IMR-90 (cell line): ENCODE results near the gene DENND1A. TPM values are rescaled to one million over a fixed set of nuclear protein-coding genes. Genes with fewer than 3 reads are reported as not detected.

Source experiments
- ATAC-seq: fragments of 200-7000 bp; cut with Tn5 transposase; 2 replicates; pipeline ENCODE4 v1.9.1; 2020; ENCODE audit warnings: low read depth, mild to moderate bottlenecking, moderate library complexity
- BruUV-seq: library from RNA; stranded (reverse); fragments of 400-500 nt; replicated peaks from 2 replicates; lab custom pipeline; 2021; lab: Mats Ljungman, UMichigan
- CTCF ChIA-PET: fragments of 300-600 bp; formaldehyde crosslinking; extraction: SDS; loops from one replicate; lab custom pipeline; 2021; ENCODE audit warnings: antibody characterized with exemption; lab: Yijun Ruan, JAX
- POLR2A ChIA-PET: fragments of 300-600 bp; sonication (Branson Sonifier 250); formaldehyde crosslinking; loops from one replicate; lab custom pipeline; 2022; ENCODE audit warnings: antibody characterized with exemption; ENCODE audit not compliant: unreplicated experiment; lab: Charles Lee
- DNase-seq: peaks from one replicate; pipeline ENCODE4 v3.0.0; 2013
- H2AFZ ChIP-seq: replicated peaks from 2 replicates; pipeline ENCODE3; 2013; ENCODE audit warnings: low read length, mild to moderate bottlenecking; ENCODE audit not compliant: poor library complexity
- H2AK5ac ChIP-seq: 2 replicates; pipeline ENCODE4 v1.6.1; 2013; ENCODE audit warnings: low read depth, low read length, inconsistent platforms
- H2AK9ac ChIP-seq: replicated peaks from 2 replicates; pipeline ENCODE3; 2013; ENCODE audit warnings: mild to moderate bottlenecking, low read depth, low read length, moderate library complexity; ENCODE audit not compliant: poor library complexity
- H2BK120ac ChIP-seq: 2 replicates; pipeline ENCODE4 v1.6.1; 2013; ENCODE audit warnings: low read depth, low read length, inconsistent platforms
- H2BK15ac ChIP-seq: 3 replicates; pipeline ENCODE4 v1.6.1; 2013; ENCODE audit warnings: low read depth, low read length, inconsistent platforms
- H2BK20ac ChIP-seq: 2 replicates; pipeline ENCODE4 v1.6.1; 2013; ENCODE audit warnings: low read depth, mild to moderate bottlenecking, inconsistent platforms, low read length, moderate library complexity
- H2BK5ac ChIP-seq: 2 replicates; pipeline ENCODE4 v1.6.1; 2013; ENCODE audit warnings: mild to moderate bottlenecking, low read depth, low read length, inconsistent platforms; ENCODE audit not compliant: poor library complexity, severe bottlenecking
- H3K14ac ChIP-seq: replicated peaks from 2 replicates; pipeline ENCODE4 v1.6.1; 2013; ENCODE audit warnings: low read depth, low read length, inconsistent platforms
- H3K18ac ChIP-seq: 2 replicates; pipeline ENCODE4 v1.6.1; 2013; ENCODE audit warnings: low read depth, low read length, control low read depth
- H3K23ac ChIP-seq: 2 replicates; pipeline ENCODE4 v1.6.1; 2013; ENCODE audit warnings: low read depth, low read length, inconsistent platforms
- H3K27ac ChIP-seq: 2 replicates; pipeline ENCODE4 v1.5.1; 2013; ENCODE audit warnings: mild to moderate bottlenecking, control low read depth, low read length; ENCODE audit not compliant: insufficient read depth
- H3K27me3 ChIP-seq: 2 replicates; pipeline ENCODE4 v1.6.1; 2013; ENCODE audit warnings: low read length; ENCODE audit not compliant: control insufficient read depth, insufficient read depth
- H3K36me3 ChIP-seq: 2 replicates; pipeline ENCODE4 v1.6.1; 2013; ENCODE audit warnings: low read length, mixed read lengths; ENCODE audit not compliant: control insufficient read depth, insufficient read depth
- H3K4ac ChIP-seq: 2 replicates; pipeline ENCODE4 v1.6.1; 2013; ENCODE audit warnings: low read depth, low read length, inconsistent platforms
- H3K4me1 ChIP-seq: 2 replicates; pipeline ENCODE4 v1.6.1; 2013; ENCODE audit warnings: low read length, mixed read lengths; ENCODE audit not compliant: control insufficient read depth, insufficient read depth
- H3K4me2 ChIP-seq: 2 replicates; pipeline ENCODE4 v1.6.1; 2013; ENCODE audit warnings: low read depth, mild to moderate bottlenecking, control low read depth, low read length, moderate library complexity
- H3K4me3 ChIP-seq: 2 replicates; pipeline ENCODE4 v1.5.1; 2013; ENCODE audit warnings: low read depth, mild to moderate bottlenecking, control low read depth, low read length, moderate library complexity; ENCODE audit not compliant: insufficient read depth
- H3K56ac ChIP-seq: 2 replicates; pipeline ENCODE4 v1.6.1; 2013; ENCODE audit warnings: low read length, inconsistent platforms; ENCODE audit not compliant: insufficient read depth; ENCODE audit errors: extremely low read depth
- H3K79me1 ChIP-seq, 2 experiments: 2 replicates each; pipeline ENCODE4 v1.6.1; 2013; ENCODE audit warnings: low read length in 2 of 2, inconsistent platforms in 1 of 2, low read depth in 1 of 2
- H3K9ac ChIP-seq: 2 replicates; pipeline ENCODE4 v1.6.1; 2013; ENCODE audit warnings: low read depth, low read length, control low read depth
- H3K9me1 ChIP-seq: 2 replicates; pipeline ENCODE4 v1.6.1; 2013; ENCODE audit warnings: low read length, inconsistent platforms; ENCODE audit not compliant: insufficient read depth
- H3K9me3 ChIP-seq: 2 replicates; pipeline ENCODE4 v1.6.1; 2013; ENCODE audit warnings: low read length; ENCODE audit not compliant: control insufficient read depth, insufficient read depth
- H4K20me1 ChIP-seq: 2 replicates; pipeline ENCODE4 v1.6.1; 2013; ENCODE audit warnings: low read length, inconsistent platforms; ENCODE audit not compliant: insufficient read depth
- H4K5ac ChIP-seq: 2 replicates; pipeline ENCODE4 v1.6.1; 2013; ENCODE audit warnings: mild to moderate bottlenecking, low read depth, low read length, control low read depth
- H4K8ac ChIP-seq, 2 experiments: 2 replicates each; pipeline ENCODE4 v1.6.1; 2013; ENCODE audit warnings: low read depth in 2 of 2, low read length in 2 of 2, control low read depth in 1 of 2, inconsistent platforms in 1 of 2
- H4K91ac ChIP-seq: 2 replicates; pipeline ENCODE4 v1.6.1; 2013; ENCODE audit warnings: low read depth, low read length, inconsistent platforms; ENCODE audit not compliant: insufficient read depth
- CHD1 ChIP-seq: IDR thresholded peaks from 2 replicates; pipeline ENCODE4 v1.6.1; 2012; ENCODE audit warnings: low read depth, low read length, improper control_type of control experiment
- FOS ChIP-seq: fragments of 150-350 bp; IDR thresholded peaks from 2 replicates; pipeline ENCODE4 v1.6.1; 2016; ENCODE audit warnings: low read depth, low read length
- WGBS, 2 experiments: methylation state at CpG; one replicate each; pipeline versions ENCODE4 v1.1.5 to v1.1.7; 2013; ENCODE audit warnings: missing lambda C conversion rate in 2 of 2; ENCODE audit not compliant: insufficient read length in 1 of 2; ENCODE audit errors: extremely low coverage in 2 of 2; 5-methylcytosine and 5-hydroxymethylcytosine counted together
- dilution Hi-C: fragments of 300-500 bp; cut with HindIII; formaldehyde crosslinking; loops from one replicate; pipeline ENCODE4 v1.14.3; 2018; ENCODE audit warnings: low sequenced_read_pairs; ENCODE audit not compliant: unreplicated experiment
- in situ Hi-C: fragments of 300-500 bp; cut with MboI; formaldehyde crosslinking; loops from 3 replicates; pipeline ENCODE4 v1.14.3; 2019; ENCODE audit warnings: low sequenced_read_pairs, inconsistent platforms, mixed read lengths
- intact Hi-C: fragments of 100-400 bp; cut with micrococcal nuclease; formaldehyde crosslinking; loops from 2 replicates; pipeline ENCODE4 v1.10.0; 2022
- polyA plus RNA-seq, 3 experiments: library from polyadenylated mRNA; depleted of rRNA; stranded (reverse); fragments of >200 nt; gene quantifications; 2 replicates each; pipeline ENCODE4 v1.2.3, GENCODE V29; 2012; ENCODE audit warnings: low replicate concordance in 1 of 3
- total RNA-seq: library from RNA; depleted of rRNA; stranded (reverse); fragments of >200 nt; gene quantifications from 2 replicates; pipeline ENCODE4 v1.2.3, GENCODE V29; 2012
- TF ChIP-seq, protein P1 (sequence below): fragments of 150-350 bp; IDR thresholded peaks from 2 replicates; pipeline ENCODE4 v1.6.1; 2017; ENCODE audit warnings: mild to moderate bottlenecking, antibody characterized with exemption, low read length, low read depth

DENND1A gene
- total and polyA plus RNA-seq, 2 of the 4 experiments (the other 2 are of a cell fraction), result 21.4 to 27.6 TPM

DNA sequence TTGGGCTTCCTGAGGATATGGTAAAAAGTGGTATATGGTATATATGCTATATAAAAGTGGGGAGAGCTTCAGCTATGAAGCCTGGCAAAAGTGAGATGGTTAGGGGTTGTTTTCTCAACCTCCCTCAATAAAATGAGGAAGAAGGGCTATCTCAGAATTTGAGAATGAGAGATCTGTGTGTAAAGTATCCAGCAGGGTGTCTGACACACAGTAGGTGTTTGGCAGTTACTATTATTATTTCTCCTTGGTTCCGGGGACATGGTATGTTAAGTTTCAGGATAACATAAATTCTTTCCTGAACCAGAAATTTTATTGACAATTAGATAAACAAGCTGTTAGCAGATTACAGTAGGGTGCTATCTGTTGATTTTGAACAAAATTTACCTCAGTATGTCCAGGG lies 94.1 kb downstream of the DENND1A start:
- in situ Hi-C loops, result no loop called here
- no peak overlapping the region for H4K5ac ChIP-seq
- no peak overlapping the region for H2BK120ac ChIP-seq
- no peak overlapping the region for H3K27ac ChIP-seq
- no peak overlapping the region for H2AK9ac ChIP-seq
- H3K4me2 ChIP-seq, result no peak overlapping the region
- no peak overlapping the region for H3K18ac ChIP-seq
- no peak overlapping the region for H2BK20ac ChIP-seq
- peaks cover 12 to 15% of the 10 kb centered on the region in 2 experiments for H3K79me1 ChIP-seq
- H3K36me3 ChIP-seq, result no peaks in the 10 kb centered on the region
- no peak for DNase-seq
- no peaks in the 10 kb centered on the region for H3K4me1 ChIP-seq
- H3K4ac ChIP-seq, result no peak overlapping the region
- no peak overlapping the region for H2AFZ ChIP-seq
- H2BK5ac ChIP-seq, result no peak overlapping the region
- H3K14ac ChIP-seq, result no peak overlapping the region
- dilution Hi-C loops, result no loop called here
- H3K4me3 ChIP-seq, result no peak overlapping the region
- no peak overlapping the region for H3K56ac ChIP-seq
- no peak overlapping the region for H2BK15ac ChIP-seq
- TF ChIP-seq CHD1, result no peak
- no peak for TF ChIP-seq FOS
- TF ChIP-seq, protein P1, sequence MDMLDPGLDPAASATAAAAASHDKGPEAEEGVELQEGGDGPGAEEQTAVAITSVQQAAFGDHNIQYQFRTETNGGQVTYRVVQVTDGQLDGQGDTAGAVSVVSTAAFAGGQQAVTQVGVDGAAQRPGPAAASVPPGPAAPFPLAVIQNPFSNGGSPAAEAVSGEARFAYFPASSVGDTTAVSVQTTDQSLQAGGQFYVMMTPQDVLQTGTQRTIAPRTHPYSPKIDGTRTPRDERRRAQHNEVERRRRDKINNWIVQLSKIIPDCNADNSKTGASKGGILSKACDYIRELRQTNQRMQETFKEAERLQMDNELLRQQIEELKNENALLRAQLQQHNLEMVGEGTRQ, result no peak
- no peak overlapping the region for H4K91ac ChIP-seq
- H4K8ac ChIP-seq, result no peak overlapping the region
- H4K20me1 ChIP-seq, result no peaks in the 10 kb centered on the region
- ChIA-PET POLR2A (no interaction called here), CTCF (no interaction called here)
- no peaks in the 10 kb centered on the region for H3K9me1 ChIP-seq
- BruUV-seq, result no TSS peak
- H3K27me3 ChIP-seq, result no peaks in the 10 kb centered on the region
- no peak for ATAC-seq
- no peak overlapping the region for H3K9ac ChIP-seq
- intact Hi-C loops, result no loop called here
- no peak overlapping the region for H3K23ac ChIP-seq
- no peak overlapping the region for H2AK5ac ChIP-seq
- no peaks in the 10 kb centered on the region for H3K9me3 ChIP-seq
- no CpG with 5 or more reads among the region's 1 CpG for WGBS, 2 experiments
